GM21381 (cell line): ENCODE results near the gene ZMYND15.

Experiments used
- ATAC-seq: cut with Tn5 transposase; IDR thresholded peaks from one replicate; pipeline ENCODE4 v1.9.1; 2021; ENCODE audit warnings: mild to moderate bottlenecking, moderate library complexity; ENCODE audit not compliant: unreplicated experiment

Gene ZMYND15

DNA sequence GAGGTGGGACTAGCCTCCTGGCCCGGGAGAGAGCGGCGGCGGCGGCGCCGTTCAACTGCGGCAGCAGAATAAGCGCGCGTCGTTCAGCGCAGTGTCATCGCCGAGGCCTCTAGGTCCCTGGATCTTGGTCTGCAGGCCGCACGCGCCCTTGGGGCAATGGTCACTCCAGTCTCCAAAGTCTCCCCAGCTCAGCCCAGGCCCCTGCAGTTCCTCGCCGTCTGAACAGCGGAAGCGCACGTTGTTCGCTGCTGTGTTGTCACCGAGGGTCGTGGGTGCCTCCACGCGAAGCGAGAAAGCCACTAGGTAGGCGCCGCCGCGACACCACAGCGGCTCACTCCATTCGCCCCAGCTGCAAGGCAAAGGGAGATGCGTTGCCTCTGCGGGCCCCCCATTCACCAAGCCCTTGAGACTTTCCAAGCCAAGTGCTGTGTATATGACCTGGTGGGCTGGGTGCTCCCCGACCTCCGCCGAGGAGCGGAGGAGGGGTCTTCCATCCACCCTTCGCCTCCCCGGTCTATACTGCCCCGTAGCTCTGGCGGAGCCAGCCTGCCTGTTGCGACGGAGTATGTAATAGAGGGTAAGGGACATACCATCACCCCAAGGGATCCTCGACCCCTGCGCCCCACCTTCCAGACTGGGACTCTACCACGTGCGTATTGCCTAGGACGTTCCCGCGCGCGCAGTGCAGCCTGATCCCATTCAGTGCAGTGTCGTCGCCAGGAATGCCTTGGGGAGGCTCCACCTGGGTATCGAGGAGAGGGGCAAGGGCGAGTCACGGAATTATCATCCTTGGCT lies 45.9 kb downstream of the ZMYND15 start:
- no peak for ATAC-seq

DNA sequence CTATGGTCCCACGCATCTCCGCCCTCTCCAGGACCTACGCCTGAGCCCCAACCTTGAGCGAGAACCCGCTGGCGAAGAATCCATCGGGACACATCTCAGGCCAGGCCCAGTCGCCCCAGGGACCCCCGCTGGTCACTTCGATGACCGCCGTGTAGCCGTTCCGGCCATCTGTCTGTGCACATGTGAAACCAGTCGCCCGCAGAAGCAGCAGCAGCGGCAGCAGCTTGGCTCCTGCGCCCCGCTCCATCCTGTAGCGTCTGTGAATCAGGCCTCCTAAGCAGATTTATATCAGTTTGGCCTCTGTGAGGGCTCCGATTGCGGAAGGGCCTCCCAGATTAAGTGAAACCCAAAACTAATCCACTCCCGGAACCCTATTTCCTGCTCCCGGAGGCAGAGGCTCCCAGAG lies 46.5 kb downstream of the ZMYND15 start, which contains the start of gene VMO1:
Gene VMO1, minus strand, starts transcription at position 259 of the 406 bp plus-strand sequence. Its CDS starts 12 bp downstream, at position 247.
- no peak for ATAC-seq

DNA sequence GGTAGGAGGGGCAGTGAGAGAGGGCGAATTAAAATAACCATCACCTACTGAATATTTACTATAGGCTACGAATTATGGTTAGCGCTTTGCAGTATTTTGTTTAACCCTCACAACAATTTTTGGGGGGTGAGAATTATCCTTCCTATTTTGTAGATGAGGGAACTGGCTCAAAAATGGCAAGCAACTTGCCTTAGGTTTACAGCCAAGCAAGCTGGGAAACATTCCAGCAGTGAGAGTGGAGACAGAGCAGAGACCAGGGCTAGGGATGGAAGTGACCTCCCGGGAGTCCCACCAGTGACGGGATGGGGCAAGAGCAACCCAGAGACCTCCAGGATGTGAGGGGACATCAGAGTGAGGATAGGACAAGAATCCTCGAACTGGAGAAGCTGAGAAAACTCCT lies 46.9 kb downstream of the ZMYND15 start:
- no peak for ATAC-seq

DNA sequence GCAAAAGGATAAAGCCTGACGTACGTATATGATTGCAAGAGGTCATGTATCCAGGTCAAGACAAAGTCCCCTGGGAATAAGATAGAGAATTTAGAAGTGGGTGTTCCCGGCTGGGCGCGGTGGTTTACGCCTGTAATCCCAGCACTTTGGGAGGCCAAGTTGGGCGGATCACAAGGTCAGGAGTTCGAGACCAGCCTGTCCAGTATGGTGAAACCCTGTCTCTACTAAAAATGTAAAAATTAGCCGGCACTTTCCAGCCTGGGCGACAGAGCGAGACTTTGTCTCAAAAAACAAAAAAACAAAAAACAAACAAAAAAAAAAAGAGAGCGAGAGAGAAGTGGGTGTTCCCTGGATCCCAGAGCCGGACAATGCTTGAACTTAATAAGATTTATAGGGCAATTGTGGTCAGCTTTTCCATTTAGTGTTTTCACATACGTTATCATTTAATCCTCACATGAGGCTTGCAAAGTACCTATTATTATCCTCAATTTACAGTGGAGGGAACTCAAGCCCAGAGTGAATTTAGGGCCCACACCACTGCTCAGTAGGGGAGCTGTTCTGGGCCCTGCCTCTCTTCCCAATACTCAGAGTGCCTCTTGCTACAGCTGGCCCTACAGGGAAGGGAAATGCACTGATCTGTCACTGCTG lies 48.6 kb downstream of the ZMYND15 start:
- no peak for ATAC-seq

DNA sequence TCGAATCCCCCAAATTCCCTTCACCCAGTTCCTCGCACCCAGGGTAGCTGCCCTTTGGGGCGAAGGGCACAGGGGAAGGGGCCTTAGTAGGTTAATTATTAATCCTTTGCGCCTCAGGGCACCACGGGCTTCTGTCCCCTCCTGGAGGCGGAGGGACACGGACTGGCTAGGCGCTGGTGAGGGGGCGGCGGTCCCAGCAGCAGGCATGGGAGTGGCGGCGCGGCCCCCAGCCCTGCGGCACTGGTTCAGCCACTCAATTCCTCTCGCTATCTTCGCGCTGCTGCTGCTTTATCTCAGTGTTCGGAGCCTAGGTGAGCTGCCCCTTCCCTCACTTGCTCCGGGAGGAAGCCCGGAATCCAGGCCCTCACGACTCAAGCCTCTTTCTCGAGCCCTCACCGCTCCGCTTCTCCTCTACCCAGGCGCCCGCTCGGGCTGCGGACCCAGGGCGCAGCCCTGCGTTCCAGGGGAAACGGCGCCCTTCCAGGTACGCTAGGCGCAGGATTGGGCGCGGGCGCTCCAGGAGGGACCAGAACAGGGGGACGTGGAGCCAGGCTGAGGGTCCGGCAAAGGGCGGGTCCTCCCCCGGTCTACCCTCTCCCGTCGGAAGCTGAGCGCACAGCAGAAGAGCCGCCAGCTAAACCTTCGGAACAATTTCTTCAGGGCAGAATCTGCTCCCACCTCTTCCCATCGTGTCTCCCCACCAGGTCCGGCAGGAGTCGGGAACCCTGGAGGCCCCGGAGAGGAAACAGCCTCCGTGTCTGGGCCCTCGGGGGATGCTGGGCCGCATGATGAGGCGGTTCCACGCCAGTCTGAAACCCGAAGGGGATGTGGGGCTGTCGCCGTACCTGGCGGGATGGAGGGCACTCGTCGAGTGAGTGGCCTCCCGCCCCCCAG lies 49.4 kb downstream of the ZMYND15 start, which contains the start of gene GLTPD2:
Gene GLTPD2, plus strand, starts transcription at position 158 of the 894 bp plus-strand sequence. Its CDS starts 48 bp downstream, at position 206.
- no peak for ATAC-seq

DNA sequence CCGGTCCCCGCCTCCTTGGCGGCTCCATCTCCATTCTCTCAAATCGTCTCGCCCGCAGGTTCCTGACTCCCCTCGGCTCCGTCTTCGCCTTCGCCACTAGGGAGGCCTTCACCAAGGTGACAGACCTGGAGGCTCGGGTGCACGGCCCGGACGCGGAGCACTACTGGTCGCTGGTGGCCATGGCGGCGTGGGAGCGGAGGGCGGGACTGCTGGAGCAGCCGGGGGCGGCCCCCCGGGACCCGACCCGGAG lies 50.0 kb downstream of the ZMYND15 start:
- ATAC-seq: no peak

DNA sequence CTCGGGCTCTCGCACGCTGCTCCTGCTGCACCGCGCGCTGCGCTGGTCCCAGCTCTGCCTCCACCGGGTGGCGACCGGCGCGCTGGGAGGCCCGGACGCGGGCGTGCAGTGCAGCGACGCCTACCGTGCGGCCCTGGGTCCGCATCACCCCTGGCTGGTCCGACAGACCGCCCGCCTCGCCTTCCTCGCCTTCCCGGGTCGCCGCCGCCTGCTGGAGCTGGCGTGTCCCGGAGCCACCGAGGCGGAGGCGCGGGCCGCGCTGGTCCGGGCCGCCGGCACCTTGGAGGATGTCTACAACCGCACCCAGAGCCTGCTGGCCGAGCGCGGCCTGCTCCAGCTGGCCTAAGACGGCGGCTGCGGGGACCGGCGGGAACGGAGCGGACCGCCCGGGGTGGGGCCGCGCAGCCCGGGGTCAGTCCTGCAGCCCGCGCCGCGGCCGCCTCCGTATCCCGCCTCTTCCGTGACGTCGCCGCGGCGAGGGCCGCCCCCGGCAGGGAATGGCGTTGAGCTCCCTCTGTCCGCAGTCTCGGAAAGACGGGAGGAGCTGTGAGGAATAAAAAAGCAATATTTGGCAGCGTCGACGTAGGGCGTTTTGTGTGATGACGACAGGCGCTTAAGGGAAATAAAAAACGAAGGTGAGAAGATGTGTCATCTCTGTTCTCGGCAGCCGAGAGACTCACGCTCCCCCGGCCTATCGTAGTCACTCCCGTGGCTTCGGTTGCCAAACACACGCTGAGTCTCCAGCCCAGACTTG lies 50.5 kb downstream of the ZMYND15 start:
- peak; percentile 84 for ATAC-seq

DNA sequence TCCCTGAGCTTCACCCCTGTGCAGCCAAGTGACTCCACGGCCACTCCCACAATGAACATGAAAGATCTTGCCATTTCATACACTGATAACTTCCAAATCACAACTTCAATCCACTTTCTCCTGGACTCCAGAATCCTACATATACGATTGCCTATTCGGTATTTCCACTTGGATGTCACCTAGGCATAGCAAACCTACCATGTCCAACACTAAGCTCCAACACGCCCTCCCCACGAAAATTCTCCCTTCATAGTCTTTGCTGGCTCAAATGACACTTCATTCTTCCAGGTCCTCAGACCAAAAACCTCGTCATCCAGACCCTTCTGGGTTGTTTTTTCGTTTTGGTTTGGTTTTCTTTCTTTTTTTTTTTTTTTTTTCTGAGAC lies 51.1 kb downstream of the ZMYND15 start:
- no peak for ATAC-seq

DNA sequence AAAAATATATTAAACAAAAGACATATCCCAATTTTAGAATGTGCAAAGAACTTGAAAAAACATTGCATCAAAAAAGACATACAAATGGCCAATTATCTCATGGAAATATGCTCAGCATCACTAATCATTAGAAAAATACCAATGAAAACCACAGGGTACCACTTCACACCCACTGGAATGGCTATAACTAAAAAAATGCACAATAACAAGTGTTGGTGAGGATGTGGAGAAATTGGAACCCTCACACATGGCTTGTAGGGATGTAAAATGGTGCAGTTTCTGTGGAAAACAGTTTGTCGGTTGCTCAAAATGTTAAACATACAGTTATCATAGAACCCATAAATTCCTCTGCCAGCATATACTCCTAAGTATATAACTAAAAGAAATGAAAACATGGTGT lies 55.5 kb downstream of the ZMYND15 start:
- ATAC-seq: no peak
